ENCODE measurements around the gene COL6A3.

DNA sequence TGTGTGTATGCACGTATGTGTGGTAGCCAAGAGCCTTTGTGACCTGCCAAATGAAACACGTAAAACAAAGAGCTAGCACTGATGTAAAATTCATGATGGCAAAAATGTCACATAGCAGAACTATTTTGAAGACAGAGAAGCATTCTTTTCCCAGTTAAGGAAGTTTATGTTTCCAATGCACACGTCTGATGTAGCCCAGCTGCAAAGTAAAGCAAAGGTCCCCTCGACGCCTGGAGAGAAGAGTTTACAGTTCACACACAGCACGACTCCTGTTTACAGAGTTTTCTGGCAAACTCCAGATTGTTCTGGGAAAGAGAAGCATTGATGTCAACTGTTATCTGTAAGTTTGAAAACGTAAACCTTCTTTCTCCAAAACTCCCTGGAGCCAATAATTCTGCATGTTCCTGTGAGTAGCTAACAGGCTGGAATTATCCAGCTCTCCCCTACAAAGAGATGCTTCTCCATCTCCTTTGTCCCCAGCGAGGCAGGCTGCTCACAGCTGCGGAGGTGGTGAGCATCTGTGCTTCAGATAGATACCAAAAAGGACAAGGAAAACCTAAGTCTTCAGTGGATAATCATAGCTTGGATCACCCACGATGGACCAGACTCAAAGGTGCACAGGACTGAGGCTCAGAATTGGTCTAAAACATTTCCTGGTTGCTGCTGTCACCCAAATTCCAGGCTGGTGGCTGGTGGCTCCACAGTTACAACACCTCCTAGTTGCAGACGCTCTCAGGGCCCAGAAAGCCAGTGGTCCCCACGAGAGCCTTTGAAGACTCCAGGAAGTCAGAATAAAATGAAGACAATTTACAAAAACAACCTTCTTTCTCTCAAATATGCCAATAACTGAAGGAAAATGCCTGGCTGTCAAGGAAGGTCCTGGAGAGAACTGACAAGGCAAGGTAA lies 87.4 kb downstream of the COL6A3 start:
- TF ChIP-seq, protein P1, sequence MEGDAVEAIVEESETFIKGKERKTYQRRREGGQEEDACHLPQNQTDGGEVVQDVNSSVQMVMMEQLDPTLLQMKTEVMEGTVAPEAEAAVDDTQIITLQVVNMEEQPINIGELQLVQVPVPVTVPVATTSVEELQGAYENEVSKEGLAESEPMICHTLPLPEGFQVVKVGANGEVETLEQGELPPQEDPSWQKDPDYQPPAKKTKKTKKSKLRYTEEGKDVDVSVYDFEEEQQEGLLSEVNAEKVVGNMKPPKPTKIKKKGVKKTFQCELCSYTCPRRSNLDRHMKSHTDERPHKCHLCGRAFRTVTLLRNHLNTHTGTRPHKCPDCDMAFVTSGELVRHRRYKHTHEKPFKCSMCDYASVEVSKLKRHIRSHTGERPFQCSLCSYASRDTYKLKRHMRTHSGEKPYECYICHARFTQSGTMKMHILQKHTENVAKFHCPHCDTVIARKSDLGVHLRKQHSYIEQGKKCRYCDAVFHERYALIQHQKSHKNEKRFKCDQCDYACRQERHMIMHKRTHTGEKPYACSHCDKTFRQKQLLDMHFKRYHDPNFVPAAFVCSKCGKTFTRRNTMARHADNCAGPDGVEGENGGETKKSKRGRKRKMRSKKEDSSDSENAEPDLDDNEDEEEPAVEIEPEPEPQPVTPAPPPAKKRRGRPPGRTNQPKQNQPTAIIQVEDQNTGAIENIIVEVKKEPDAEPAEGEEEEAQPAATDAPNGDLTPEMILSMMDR (IDR thresholded peaks at IDR 0.05), result no peak
- TF ChIP-seq POLR2A (IDR thresholded peaks at IDR 0.05), result no peak
